Measurements from ENCODE around the gene DLGAP1. TPM values are rescaled to one million over a fixed set of nuclear protein-coding genes. Genes with fewer than 3 reads are reported as not detected.

DLGAP1 gene
- total and polyA plus RNA-seq, 2 of the 13 experiments (the other 11 are each of a cell fraction or from before 2014, with no cell fraction given) = 0.01 TPM; not detected in 1

DNA sequence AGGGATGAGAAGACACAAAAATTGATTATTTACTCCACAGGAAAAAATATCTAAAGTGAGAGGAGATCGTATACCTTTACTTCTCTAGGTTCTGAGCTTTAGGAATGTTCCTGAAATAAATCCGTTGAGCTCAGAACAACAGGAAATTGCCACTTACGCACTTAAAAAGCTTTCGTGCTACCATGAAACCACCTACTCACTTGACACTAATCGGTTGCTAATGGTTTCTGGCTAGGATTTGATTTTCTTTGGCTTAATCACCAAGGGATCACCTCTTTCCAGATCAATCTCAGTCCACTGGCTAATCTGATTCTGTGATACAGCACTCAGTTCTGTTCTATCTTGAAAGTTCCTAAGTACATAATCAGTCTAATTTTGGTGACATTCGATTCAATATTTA, 419.6 kb downstream of the DLGAP1 start:
- no peaks in the 10 kb centered on the region for H3K79me2 ChIP-seq (ENCODE audit: insufficient read depth, low read length)
- no peak overlapping the region for H3K9ac ChIP-seq (ENCODE audit: insufficient read depth, low read depth, low read length)
- no peak for FAIRE-seq
- no peaks in the 10 kb centered on the region for H3K9me3 ChIP-seq (ENCODE audit: low read length)
- H3K36me3 ChIP-seq (replicated peaks in 1 of 2; ENCODE audit: control insufficient read depth in 1 of 2, insufficient read depth in 2 of 2, low read length in 2 of 2) = no peaks in the 10 kb centered on the region
- no peak overlapping the region for H3K4me3 ChIP-seq (replicated peaks in 1 of 3; ENCODE audit: insufficient read depth in 1 of 3, low read depth in 2 of 3, low read length in 3 of 3)
- BruUV-seq (replicated peaks) = no TSS peak
- ChIA-PET POLR2A (no interaction called here), CTCF (ENCODE audit: low intra/inter-chr PET ratio, low total read pairs) (no interaction called here)
- no peak for DNase-seq (ENCODE audit: low spot score)
- intact Hi-C loops (cut with micrococcal nuclease; ENCODE audit: unreplicated experiment) = no loop called here
- no peaks in the 10 kb centered on the region for H4K20me1 ChIP-seq (ENCODE audit: insufficient read depth, low read length)
- 51% methylated on average over 6 of the region's 6 CpGs for WGBS (ENCODE audit: low lambda C conversion rate)
- H3K27me3 ChIP-seq (ENCODE audit: control insufficient read depth in 1 of 2, insufficient read depth in 2 of 2, low read length in 2 of 2) = no peaks in the 10 kb centered on the region
- H2AFZ ChIP-seq (ENCODE audit: low read length) = no peak overlapping the region
- no peak overlapping the region for H3K27ac ChIP-seq (ENCODE audit: extremely low read length, insufficient read depth, low read length)
- H3K4me1 ChIP-seq (ENCODE audit: insufficient read depth, low read length) = no peaks in the 10 kb centered on the region
- ATAC-seq = no peak
- in situ Hi-C loops (cut with HindIII; ENCODE audit: extremely low pct_ligation_motif_present, low pct_unique_long_range_greater_than_20kb) = no loop called here
- H3K4me2 ChIP-seq (ENCODE audit: low read depth, low read length) = no peak overlapping the region
- TF ChIP-seq ZNF766 (CRISPR knock-in tag; IDR thresholded peaks at IDR 0.05; ENCODE audit: borderline replicate concordance) (no peak), CEBPG (CRISPR knock-in tag; IDR thresholded peaks at IDR 0.05) (no peak), ISX (CRISPR knock-in tag; conservative IDR thresholded peaks at IDR 0.05) (no peak), PPARG (CRISPR knock-in tag; conservative IDR thresholded peaks at IDR 0.05) (no peak), ZMYM4 (CRISPR knock-in tag; IDR thresholded peaks at IDR 0.05) (no peak), ZNF326 (CRISPR knock-in tag; IDR thresholded peaks at IDR 0.05; ENCODE audit: borderline replicate concordance) (no peak), ZSCAN25 (CRISPR knock-in tag; IDR thresholded peaks at IDR 0.05) (no peak), REXO4 (CRISPR knock-in tag; IDR thresholded peaks at IDR 0.05; ENCODE audit: borderline replicate concordance) (no peak), ZFP36 (IDR thresholded peaks at IDR 0.05; ENCODE audit: borderline replicate concordance, low read depth, low read length, partially characterized antibody) (no peak), ZNF460 (CRISPR knock-in tag; IDR thresholded peaks at IDR 0.05; ENCODE audit: borderline replicate concordance) (no peak), SMARCC2 (IDR thresholded peaks at IDR 0.05) (no peak), CBFB (CRISPR knock-in tag; IDR thresholded peaks at IDR 0.05) (no peak)
- TF ChIP-seq, protein P1, sequence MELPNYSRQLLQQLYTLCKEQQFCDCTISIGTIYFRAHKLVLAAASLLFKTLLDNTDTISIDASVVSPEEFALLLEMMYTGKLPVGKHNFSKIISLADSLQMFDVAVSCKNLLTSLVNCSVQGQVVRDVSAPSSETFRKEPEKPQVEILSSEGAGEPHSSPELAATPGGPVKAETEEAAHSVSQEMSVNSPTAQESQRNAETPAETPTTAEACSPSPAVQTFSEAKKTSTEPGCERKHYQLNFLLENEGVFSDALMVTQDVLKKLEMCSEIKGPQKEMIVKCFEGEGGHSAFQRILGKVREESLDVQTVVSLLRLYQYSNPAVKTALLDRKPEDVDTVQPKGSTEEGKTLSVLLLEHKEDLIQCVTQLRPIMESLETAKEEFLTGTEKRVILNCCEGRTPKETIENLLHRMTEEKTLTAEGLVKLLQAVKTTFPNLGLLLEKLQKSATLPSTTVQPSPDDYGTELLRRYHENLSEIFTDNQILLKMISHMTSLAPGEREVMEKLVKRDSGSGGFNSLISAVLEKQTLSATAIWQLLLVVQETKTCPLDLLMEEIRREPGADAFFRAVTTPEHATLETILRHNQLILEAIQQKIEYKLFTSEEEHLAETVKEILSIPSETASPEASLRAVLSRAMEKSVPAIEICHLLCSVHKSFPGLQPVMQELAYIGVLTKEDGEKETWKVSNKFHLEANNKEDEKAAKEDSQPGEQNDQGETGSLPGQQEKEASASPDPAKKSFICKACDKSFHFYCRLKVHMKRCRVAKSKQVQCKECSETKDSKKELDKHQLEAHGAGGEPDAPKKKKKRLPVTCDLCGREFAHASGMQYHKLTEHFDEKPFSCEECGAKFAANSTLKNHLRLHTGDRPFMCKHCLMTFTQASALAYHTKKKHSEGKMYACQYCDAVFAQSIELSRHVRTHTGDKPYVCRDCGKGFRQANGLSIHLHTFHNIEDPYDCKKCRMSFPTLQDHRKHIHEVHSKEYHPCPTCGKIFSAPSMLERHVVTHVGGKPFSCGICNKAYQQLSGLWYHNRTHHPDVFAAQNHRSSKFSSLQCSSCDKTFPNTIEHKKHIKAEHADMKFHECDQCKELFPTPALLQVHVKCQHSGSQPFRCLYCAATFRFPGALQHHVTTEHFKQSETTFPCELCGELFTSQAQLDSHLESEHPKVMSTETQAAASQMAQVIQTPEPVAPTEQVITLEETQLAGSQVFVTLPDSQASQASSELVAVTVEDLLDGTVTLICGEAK (IDR thresholded peaks at IDR 0.05) = no peak
- TF ChIP-seq, protein P1 (CRISPR knock-in tag; IDR thresholded peaks at IDR 0.05) = no peak
- TF ChIP-seq, protein P2, sequence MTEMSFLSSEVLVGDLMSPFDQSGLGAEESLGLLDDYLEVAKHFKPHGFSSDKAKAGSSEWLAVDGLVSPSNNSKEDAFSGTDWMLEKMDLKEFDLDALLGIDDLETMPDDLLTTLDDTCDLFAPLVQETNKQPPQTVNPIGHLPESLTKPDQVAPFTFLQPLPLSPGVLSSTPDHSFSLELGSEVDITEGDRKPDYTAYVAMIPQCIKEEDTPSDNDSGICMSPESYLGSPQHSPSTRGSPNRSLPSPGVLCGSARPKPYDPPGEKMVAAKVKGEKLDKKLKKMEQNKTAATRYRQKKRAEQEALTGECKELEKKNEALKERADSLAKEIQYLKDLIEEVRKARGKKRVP (CRISPR knock-in tag; IDR thresholded peaks at IDR 0.05) = no peak
- TF ChIP-seq, protein P3, sequence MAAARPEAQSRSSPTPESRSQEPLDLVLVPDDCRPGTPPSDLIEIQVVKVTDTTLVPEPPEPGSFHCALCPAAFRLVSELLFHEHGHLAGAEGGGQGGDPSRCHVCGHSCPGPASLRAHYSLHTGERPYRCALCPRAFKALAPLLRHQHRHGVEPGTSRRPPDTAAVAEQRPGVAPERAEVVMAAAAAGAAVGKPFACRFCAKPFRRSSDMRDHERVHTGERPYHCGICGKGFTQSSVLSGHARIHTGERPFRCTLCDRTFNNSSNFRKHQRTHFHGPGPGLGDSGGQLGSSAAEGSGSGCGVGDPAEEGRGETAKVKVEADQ (CRISPR knock-in tag; IDR thresholded peaks at IDR 0.05; ENCODE audit: borderline replicate concordance) = no peak

Measured in HepG2 (cell line).